Lung microvascular endothelial cell (primary cell): Measurements from ENCODE around the gene MTX2. TPM values are rescaled to one million over a fixed set of nuclear protein-coding genes. Genes with fewer than 3 reads are reported as not detected.
A peak's percentile ranks its signal among the peaks of the same experiment; 100 is the strongest.
"Not testable (repeated sequence)": the region's sequence is repeated elsewhere in the genome, so short reads cannot be mapped to it uniquely, and the experiment has no call there.

Experiments
- DNase-seq, 2 donors: peaks; one replicate each; pipeline versions ENCODE4 v3.0.0 to v3.0.0-alpha.2; 2010; ENCODE audit warnings: low read depth in 2 of 2
- total RNA-seq: library from RNA; depleted of rRNA; stranded (reverse); fragments of >200 nt; gene quantifications from 2 replicates; pipeline ENCODE4 v1.2.1, GENCODE V29; 2014

The MTX2 gene
- total RNA-seq, 1 donor from 2014 or later, result 31.7 TPM

DNA sequence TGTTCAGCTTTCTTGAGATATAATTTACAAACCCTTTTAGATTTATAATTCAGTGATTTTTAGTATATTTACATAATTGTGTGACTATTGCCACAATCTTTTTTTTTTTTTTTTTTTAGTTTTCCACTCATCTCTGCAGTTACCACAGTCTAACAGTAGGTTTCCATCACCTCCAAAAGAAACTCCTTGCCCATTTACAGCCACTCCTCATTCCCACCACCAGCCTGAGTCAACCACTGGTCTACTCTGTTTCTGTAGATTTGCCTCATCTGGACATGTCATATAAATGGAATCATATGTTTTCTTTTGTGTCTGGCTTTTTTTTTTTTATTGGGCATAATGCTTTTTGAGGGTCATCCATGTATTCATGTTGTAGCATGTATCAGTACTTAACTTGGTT is 16.1 kb downstream of the MTX2 start:
- no peak for DNase-seq

DNA sequence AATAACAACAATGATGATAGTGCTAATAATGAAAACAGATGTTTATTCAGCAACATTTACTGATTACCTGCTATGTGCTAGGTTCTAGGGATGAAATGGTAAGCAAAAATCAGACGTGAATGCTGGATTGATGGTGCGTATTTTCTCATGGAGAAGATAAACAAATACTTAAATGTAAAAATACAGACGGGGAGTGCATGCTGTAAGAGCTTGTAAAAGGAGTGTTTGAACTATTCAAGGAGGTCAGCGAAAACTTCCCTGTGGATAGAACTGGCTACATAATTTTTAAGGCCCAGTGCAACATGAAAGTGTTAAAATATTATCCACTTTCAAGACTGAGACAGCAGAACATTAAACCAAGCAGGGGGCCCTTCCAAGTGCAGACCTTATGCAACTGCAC is 22.1 kb downstream of the MTX2 start:
- no peak for DNase-seq

- DNase-seq, result no peak
These were observed 22.6 kb downstream of the MTX2 start for GRCh38 chr2:176291809-176292283.

DNA sequence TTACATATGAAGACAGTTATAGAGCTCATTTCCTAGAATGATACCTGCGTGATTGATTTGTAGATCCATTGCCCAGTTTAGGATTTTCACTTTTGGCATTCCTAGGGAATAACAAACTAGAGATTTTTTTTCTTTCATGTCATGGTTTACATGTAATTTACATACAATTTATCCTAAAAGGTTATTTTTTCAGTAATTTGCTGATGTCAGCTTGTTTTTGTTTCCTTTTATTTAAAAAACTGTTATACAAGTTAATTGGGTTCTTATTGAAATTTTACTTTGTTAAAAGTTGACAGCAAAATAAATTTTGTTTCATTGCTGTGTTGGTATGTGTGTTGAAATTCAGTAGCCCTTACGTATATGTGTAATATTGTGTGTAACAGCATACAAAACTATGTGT is 23.4 kb downstream of the MTX2 start:
- no peak for DNase-seq

- DNase-seq, result no peak
These were observed 24.1 kb downstream of the MTX2 start for GRCh38 chr2:176293334-176293733.

DNA sequence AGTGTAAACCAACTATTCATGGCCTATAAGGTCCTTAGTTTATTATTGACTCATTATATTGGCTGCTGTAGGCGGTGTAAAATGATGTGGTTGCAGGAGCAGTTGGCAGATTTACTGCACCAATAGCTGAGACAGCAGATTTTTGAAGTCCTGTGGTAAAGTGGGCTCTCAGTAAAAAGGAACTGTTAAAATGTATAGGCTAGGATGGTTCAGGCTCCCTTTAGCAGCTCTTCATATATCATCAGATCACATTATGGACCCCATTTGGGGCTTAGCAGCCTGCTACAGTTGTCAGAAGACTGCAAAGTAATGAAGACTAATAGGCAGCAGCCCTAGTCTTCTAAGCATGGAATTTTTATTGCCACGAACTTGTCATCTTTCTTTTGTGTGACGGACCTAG is 27.8 kb downstream of the MTX2 start:
- no peak for DNase-seq

GRCh38 chr2:176297737-176298136 is 28.5 kb downstream of the MTX2 start:
- no peak for DNase-seq

DNA sequence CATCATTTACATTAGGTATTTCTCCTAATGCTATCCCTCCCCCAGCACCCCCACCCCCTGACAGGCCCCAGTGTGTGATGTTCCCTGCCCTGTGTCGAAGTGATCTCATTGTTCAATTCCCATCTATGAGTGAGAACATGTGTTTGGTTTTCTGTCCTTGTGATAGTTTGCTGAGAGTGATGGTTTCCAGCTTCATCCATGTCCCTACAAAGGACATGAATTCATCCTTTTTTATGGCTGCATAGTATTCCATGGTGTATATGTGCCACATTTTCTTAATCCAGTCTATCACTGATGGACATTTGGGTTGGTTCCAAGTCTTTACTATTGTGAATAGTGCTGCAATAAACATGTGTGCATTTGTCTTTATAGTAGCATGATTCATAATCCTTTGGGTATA is 36.8 kb downstream of the MTX2 start:
- not testable (repeated sequence) for DNase-seq

GRCh38 chr2:176317199-176317598 is 48.0 kb downstream of the MTX2 start:
- DNase-seq, result no peak

DNA sequence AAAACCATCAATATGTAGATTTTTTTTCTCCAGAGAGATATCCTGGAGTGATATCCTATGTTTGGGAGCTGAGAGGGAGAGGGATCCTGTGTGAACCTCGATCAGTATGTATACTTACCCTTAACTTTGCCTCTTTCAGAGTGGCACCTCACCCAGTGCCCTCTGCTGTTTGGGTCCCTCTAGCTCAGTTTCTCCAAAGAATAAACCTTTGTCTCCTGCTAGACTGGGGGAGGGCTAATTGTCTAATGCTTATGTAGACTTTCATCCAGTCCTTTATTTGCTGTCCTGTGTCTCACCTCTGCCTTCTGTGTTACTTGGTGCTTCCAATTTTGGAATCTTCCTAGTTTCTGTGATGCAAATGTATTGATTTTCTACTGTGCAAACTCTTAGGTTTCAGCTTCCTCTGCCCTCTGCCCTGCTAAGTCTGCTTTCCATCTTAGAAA is 48.4 kb downstream of the MTX2 start:
- DNase-seq, result no peak

DNA sequence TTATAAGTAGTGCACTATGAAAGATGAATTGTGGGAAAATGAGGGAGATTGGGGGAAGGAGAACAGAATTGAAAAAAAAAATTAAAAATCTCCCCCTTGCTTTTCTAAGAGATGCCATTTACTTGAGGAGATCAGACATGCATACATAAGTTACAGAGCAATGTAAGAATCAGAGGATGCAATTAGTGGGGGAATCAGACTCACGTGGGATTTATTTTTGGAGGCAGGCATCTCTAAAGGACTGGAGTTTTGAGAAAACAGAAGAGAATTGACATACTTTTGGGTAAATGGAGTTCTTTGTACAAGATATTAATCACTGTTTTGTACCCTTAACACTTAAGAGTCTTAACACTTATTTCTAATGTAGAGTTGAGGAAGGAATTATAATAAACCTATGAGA is 52.7 kb downstream of the MTX2 start:
- no peak for DNase-seq

GRCh38 chr2:176324862-176325261 is 55.6 kb downstream of the MTX2 start:
- DNase-seq, result no peak

GRCh38 chr2:176325732-176326131 is 56.5 kb downstream of the MTX2 start:
- DNase-seq, result peak; percentile 26 to 64

DNA sequence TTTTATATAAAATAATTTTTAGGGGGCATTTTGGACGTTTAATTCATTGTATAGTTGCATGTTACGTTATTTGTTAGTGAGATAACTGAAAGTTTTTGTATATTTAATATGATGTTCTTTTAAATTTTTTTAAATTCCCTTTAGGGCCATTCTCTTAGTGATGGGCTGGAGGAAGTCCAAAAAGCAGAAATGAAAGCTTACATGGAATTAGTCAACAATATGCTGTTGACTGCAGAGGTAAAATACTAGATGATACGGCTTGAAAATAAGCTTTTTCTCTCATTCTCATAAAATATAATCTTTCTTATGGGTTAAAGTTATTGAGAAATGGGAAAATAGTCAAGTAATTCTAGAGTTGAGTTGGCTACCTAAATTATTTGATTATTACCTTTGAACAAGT is 58.9 kb downstream of the MTX2 start:
- DNase-seq, result no peak

GRCh38 chr2:176330612-176331011 is 61.4 kb downstream of the MTX2 start:
- no peak for DNase-seq

GRCh38 chr2:176331646-176332045 is 62.4 kb downstream of the MTX2 start:
- DNase-seq, result no peak

DNA sequence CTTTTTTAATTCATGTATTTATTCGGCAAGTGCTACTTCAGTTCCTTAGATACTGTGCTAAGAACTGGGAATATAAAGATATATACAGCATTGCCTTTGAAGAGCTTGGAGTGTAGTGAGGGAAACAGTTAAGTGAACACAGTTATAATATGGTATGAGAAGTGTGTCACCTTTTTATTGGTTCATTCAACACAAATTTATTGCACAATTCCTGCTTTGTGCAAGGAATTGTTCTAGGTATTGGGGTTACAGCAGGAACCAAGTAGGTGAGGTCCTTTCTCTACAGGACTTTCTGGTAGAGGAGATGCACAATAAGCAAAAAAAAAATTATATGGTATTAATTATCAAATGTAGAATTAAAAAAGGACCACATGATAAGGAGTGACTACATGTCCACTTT is 65.5 kb downstream of the MTX2 start:
- no peak for DNase-seq

GRCh38 chr2:176338395-176338794 is 69.2 kb downstream of the MTX2 start:
- DNase-seq, result no peak

DNA sequence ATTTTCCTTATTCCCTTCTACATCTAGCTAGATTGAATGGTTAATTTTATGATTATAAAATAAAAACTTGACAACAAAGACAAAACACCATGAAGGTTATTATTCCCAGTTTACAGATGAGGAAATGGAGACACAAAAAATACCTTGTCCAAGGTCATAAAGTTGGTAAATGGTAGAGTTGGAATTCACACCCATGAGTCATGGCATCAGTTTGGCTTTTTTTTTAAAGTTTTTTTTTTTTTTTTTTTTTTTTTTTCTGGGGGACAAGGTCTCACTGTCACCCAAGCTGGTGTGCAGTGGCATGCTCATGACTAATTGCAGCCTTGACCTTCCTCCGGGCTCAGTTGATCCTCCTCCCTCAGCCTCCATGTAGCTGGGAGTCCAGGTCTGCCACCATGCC is 70.0 kb downstream of the MTX2 start:
- no peak for DNase-seq

GRCh38 chr2:176356251-176356650 is 87.0 kb downstream of the MTX2 start:
- peak; percentile 3 to 9 for DNase-seq

- no peak for DNase-seq
These were observed 95.2 kb downstream of the MTX2 start for GRCh38 chr2:176364273-176364977.

- no peak for DNase-seq
These were observed 99.1 kb downstream of the MTX2 start for GRCh38 chr2:176368349-176368748.

- DNase-seq, result no peak
These were observed 101.4 kb downstream of the MTX2 start for GRCh38 chr2:176370467-176371171.
